ENCODE results near the gene KCNK18. TPM values are rescaled to one million over a fixed set of nuclear protein-coding genes. Genes with fewer than 3 reads are reported as not detected.

KCNK18 gene
- total RNA-seq, 2 experiments from 2014 or later: not detected

DNA sequence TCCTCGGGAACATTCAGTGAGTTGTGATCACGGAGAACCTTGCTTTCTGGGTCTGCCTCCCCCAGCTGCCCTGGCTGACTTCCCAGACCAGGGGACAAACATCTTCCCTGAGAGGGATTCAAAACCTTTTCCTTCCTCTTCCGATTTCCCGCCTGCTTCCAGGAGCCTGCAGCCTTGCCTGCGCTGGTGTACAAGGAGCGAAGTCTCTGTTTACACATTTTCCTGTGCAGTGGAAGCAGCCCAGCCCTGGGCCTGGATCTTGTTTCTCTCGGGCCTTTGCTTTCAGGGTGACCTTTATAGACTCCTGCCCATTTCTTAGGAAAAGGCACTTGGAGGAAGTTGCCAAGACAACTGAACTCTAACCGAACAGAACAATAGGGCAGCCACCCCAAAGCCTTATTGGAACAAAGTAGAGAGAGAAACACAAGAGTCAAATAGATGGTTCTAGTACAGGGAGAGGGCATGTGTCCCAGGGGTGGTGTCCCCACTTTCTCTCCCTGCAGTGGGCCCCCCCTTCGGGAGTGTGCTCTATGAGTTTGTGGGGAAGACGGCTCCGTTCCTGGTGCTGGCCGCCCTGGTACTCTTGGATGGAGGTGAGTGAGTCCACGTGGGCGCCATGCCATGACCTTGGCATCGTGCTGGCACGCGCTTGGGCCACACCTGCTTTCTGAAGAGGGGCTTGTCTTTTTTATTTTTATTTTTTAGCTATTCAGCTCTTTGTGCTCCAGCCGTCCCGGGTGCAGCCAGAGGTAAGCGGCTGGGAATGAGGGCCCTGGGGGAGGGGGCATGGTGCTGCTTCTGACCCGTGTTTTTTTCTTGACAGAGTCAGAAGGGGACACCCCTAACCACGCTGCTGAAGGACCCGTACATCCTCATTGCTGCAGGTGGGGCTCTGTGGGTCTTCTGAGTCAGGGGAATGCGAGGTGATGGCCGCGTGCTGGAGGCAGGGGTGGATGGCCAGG, 57.8 kb downstream of the KCNK18 start:
- DNase-seq: no peak
- H3K36me3 Mint-ChIP-seq (ENCODE audit: low read depth): no peaks in the 10 kb centered on the region
- CTCF ChIA-PET: interaction anchor here (1.3 kb wide), 1 partner anchor 38 kb away, joined by 3 read pairs; no protein-coding TSS in a partner anchor
- H3K9me3 Mint-ChIP-seq: no peaks in the 10 kb centered on the region
- no peaks in the 10 kb centered on the region for H3K4me1 Mint-ChIP-seq
- POLR2A ChIA-PET: no interaction called here
- H3K4me3 Mint-ChIP-seq: no peak overlapping the region
- H3K27me3 Mint-ChIP-seq: peaks cover 14% of the 10 kb centered on the region
- H3K27ac Mint-ChIP-seq: no peak overlapping the region

DNA sequence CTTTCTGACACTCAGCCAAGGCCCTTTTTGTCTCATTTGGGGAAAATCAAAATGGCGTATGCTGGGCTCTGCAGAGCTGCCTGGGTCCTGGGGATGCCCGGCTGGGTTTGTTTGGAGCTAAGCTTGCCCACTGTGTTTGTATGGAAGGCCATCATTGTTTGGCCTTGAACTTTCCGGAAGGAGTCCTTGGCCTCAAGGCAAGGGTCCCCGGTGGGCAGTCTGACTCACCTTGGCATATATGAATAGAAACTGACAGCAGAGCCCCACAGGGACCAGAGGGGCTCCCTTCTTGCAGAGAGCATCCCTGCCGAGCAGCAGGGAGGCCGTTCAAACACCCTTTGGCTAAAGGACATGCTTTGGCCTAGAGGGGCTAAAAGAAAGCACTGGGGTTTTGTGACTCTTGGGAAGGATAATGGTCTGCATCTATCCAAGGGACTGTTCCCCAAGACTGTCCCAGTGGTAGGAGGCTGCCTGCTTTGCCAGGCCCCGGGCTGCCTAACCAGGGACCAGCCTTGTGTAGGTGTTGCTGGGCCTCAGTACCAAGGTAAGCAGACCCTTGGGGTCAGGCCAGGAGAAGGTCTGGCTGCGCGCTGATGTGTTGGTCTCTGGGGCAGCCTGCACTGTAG, 58.7 kb downstream of the KCNK18 start:
- ChIA-PET CTCF (no interaction called here), POLR2A (no interaction called here)
- Mint-ChIP-seq H3K27ac (no peak overlapping the region), H3K9me3 (no peaks in the 10 kb centered on the region), H3K27me3 (peaks cover 14% of the 10 kb centered on the region), H3K4me1 (no peaks in the 10 kb centered on the region), H3K4me3 (no peak overlapping the region), H3K36me3 (ENCODE audit: low read depth) (no peaks in the 10 kb centered on the region)
- no peak for DNase-seq

DNA sequence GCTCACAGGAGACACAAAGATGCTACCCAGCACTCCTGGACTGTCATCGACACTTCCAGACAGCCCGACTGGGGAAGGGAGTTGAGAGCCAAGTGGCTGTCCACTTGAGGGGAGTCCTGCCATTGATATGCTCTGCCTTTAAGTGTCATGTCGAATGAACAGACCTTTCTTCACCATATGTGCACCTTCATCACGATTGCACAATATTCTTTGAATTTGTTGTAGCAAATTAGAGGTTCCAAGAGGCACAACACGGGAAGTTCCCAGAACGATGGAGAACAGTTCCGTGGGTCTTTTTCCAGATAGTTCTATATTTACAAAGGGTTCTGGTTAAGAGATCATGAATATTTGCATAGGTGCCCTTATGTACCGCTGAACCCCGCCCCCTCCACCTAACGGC, 59.6 kb downstream of the KCNK18 start:
- Mint-ChIP-seq H3K4me3 (no peak overlapping the region), H3K9me3 (no peaks in the 10 kb centered on the region), H3K36me3 (ENCODE audit: low read depth) (no peaks in the 10 kb centered on the region), H3K4me1 (no peaks in the 10 kb centered on the region), H3K27ac (no peak overlapping the region), H3K27me3 (peaks cover 13% of the 10 kb centered on the region)
- ChIA-PET POLR2A (no interaction called here), CTCF (no interaction called here)
- no peak for DNase-seq

DNA sequence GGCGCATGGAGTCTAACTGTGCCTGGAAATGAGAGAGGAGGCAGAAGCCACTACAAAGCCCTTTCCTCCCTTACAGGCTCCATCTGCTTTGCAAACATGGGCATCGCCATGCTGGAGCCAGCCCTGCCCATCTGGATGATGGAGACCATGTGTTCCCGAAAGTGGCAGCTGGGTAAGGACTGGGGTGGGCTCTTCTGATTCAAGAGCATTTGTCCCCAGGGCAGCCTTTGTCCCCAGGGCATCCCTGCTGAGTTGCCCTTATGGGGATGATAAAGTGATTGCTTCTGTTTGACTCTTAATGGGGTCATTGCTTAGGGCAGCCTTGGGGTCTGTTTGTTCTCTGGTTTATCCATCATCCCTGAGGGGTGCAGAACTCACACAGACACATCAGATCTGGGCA, 60.4 kb downstream of the KCNK18 start:
- no peaks in the 10 kb centered on the region for H3K9me3 Mint-ChIP-seq
- no peak for DNase-seq
- no peak overlapping the region for H3K27ac Mint-ChIP-seq
- no peak overlapping the region for H3K4me3 Mint-ChIP-seq
- H3K4me1 Mint-ChIP-seq: no peaks in the 10 kb centered on the region
- H3K27me3 Mint-ChIP-seq: peaks cover 17% of the 10 kb centered on the region
- CTCF ChIA-PET: no interaction called here
- POLR2A ChIA-PET: no interaction called here
- no peaks in the 10 kb centered on the region for H3K36me3 Mint-ChIP-seq (ENCODE audit: low read depth)

DNA sequence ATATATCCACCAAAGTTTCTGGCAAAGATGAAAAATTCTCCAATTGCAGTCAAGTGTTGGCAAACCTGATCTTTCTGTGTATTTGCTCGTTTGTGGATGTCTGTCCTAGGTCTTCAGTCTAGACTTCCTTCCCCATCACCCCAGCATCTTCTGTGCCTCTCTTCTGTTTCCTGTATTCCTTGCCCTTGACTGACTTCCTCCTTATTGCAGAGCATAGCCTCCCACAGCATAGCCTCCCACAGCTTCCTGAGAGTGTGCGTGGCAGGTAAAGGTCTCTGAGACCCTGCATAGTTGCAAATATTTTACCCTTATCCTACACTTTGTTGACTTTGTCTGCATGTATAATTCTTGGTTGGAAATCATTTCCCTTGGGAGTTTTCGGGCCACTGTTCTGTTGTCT, 62.0 kb downstream of the KCNK18 start:
- H3K4me1 Mint-ChIP-seq: no peaks in the 10 kb centered on the region
- no peak for DNase-seq
- H3K27me3 Mint-ChIP-seq: peaks cover 18% of the 10 kb centered on the region
- H3K27ac Mint-ChIP-seq: no peak overlapping the region
- CTCF ChIA-PET: no interaction called here
- H3K36me3 Mint-ChIP-seq (ENCODE audit: low read depth): no peaks in the 10 kb centered on the region
- H3K4me3 Mint-ChIP-seq: no peak overlapping the region
- H3K9me3 Mint-ChIP-seq: no peaks in the 10 kb centered on the region
- POLR2A ChIA-PET: no interaction called here

Other genes starting within 250 kb of the KCNK18 start
- gene SHTN1, start 192.3 kb upstream of the KCNK18 start, total RNA-seq: under 1 TPM; 0.05 to 0.28 TPM
- gene VAX1, start 59.2 kb upstream of the KCNK18 start, total RNA-seq: not detected
- not detected for gene SLC18A2, start 43.6 kb downstream of the KCNK18 start, total RNA-seq
- gene PDZD8, start 178.0 kb downstream of the KCNK18 start, total RNA-seq: 10 to 100 TPM; 12.3 to 12.8 TPM

All from activated CD4-positive, alpha-beta memory T cell treated with anti-CD3 and anti-CD28 coated beads, Interleukin-2, amount 10 ng/mL, durations not matched to agents 7 days and 5 days (primary cell).